Globus pallidus (tissue), 1 donor: ENCODE results near the gene TMEM38B.
"Not testable (repeated sequence)": the region's sequence is repeated elsewhere in the genome, so short reads cannot be mapped to it uniquely, and the experiment has no call there.

Experiments used
- DNase-seq: peaks from one replicate; pipeline ENCODE4 v3.0.0-alpha.2; 2015; ENCODE audit warnings: low spot score

TMEM38B gene

GRCh38 chr9:105722099-105722498, 27.8 kb downstream of the TMEM38B start:
- no peak for DNase-seq

GRCh38 chr9:105725370-105725769, 31.0 kb downstream of the TMEM38B start:
- no peak for DNase-seq

- not testable (repeated sequence) for DNase-seq
Measured at GRCh38 chr9:105728230-105728629, 33.9 kb downstream of the TMEM38B start.

GRCh38 chr9:105731420-105731819, 37.1 kb downstream of the TMEM38B start:
- not testable (repeated sequence) for DNase-seq

- DNase-seq = no peak
Measured at GRCh38 chr9:105735366-105735765, 41.0 kb downstream of the TMEM38B start.

- DNase-seq = no peak
Measured at GRCh38 chr9:105737205-105737604, 42.9 kb downstream of the TMEM38B start.

- no peak for DNase-seq
Measured at GRCh38 chr9:105742088-105742487, 47.7 kb downstream of the TMEM38B start.

GRCh38 chr9:105747325-105747724, 53.0 kb downstream of the TMEM38B start:
- not testable (repeated sequence) for DNase-seq

- DNase-seq = no peak
Measured at GRCh38 chr9:105751761-105752160, 57.4 kb downstream of the TMEM38B start.

GRCh38 chr9:105757496-105758251, 63.3 kb downstream of the TMEM38B start:
- DNase-seq = no peak

GRCh38 chr9:105760053-105760452, 65.7 kb downstream of the TMEM38B start:
- no peak for DNase-seq

GRCh38 chr9:105782561-105783494, 88.5 kb downstream of the TMEM38B start:
- not testable (repeated sequence) for DNase-seq

GRCh38 chr9:105783495-105783872, 89.1 kb downstream of the TMEM38B start:
- DNase-seq = not testable (repeated sequence)

GRCh38 chr9:105786796-105787195, 92.5 kb downstream of the TMEM38B start:
- not testable (repeated sequence) for DNase-seq

GRCh38 chr9:105816202-105816744, 121.9 kb downstream of the TMEM38B start:
- no peak for DNase-seq

- DNase-seq = no peak
Measured at GRCh38 chr9:105816981-105817380, 122.6 kb downstream of the TMEM38B start.

GRCh38 chr9:105818903-105819302, 124.6 kb downstream of the TMEM38B start:
- DNase-seq = no peak

GRCh38 chr9:105822814-105823213, 128.5 kb downstream of the TMEM38B start:
- DNase-seq = no peak
